Activated CD8-positive, alpha-beta T cell treated with anti-CD3 and anti-CD28 coated beads for 36 hours (primary cell): ENCODE results near the gene RPS4Y2. TPM values are rescaled to one million over a fixed set of nuclear protein-coding genes. Genes with fewer than 3 reads are reported as not detected.
A peak's percentile ranks its signal among the peaks of the same experiment; 100 is the strongest.

Experiments
- ATAC-seq: fragments of 200-7000 bp; cut with Tn5 transposase; one replicate; pipeline ENCODE4 v1.10.0; 2021; ENCODE audit warnings: mild to moderate bottlenecking, moderate library complexity
- CTCF ChIA-PET: fragments of 350-600 bp; sonication (Branson Sonifier 250); formaldehyde crosslinking; loops from one replicate; lab custom pipeline; 2021; ENCODE audit warnings: antibody characterized with exemption; lab: Charles Lee
- POLR2A ChIA-PET: fragments of 350-600 bp; sonication (Branson Sonifier 250); formaldehyde crosslinking; loops from one replicate; lab custom pipeline; 2021; ENCODE audit warnings: antibody characterized with exemption; lab: Charles Lee
- DNase-seq: peaks from one replicate; pipeline ENCODE4 v3.0.0-alpha.2; 2020
- H3K27ac Mint-ChIP-seq: one replicate; pipeline ENCODE4 v1.8.0; 2021; ENCODE audit warnings: mild to moderate bottlenecking, mixed read lengths
- H3K27me3 Mint-ChIP-seq: one replicate; pipeline ENCODE4 v1.8.0; 2021; ENCODE audit warnings: mixed read lengths
- H3K36me3 Mint-ChIP-seq: one replicate; pipeline ENCODE4 v1.8.0; 2021; ENCODE audit warnings: low read depth, mixed read lengths
- H3K4me1 Mint-ChIP-seq: one replicate; pipeline ENCODE4 v1.8.0; 2021; ENCODE audit warnings: low read depth, mixed read lengths
- H3K4me3 Mint-ChIP-seq: one replicate; pipeline ENCODE4 v1.8.0; 2021; ENCODE audit warnings: mild to moderate bottlenecking, moderate library complexity, mixed read lengths
- H3K9me3 Mint-ChIP-seq: one replicate; pipeline ENCODE4 v1.8.0; 2021; ENCODE audit warnings: mixed read lengths
- intact Hi-C: fragments of 100-400 bp; cut with micrococcal nuclease; formaldehyde crosslinking; loops from one replicate; pipeline ENCODE4 v1.10.0; 2022
- total RNA-seq, 2 experiments: library from RNA; stranded (reverse); gene quantifications; one replicate each; pipeline ENCODE4 v1.2.3, GENCODE V29; 2021
- TF ChIP-seq, protein P1 (sequence below): fragments of 200-600 bp; IDR thresholded peaks from one replicate; pipeline ENCODE4 v1.8.0; 2022; ENCODE audit warnings: antibody characterized with exemption, mild to moderate bottlenecking

The RPS4Y2 gene
- total RNA-seq, 2 experiments from 2014 or later: not detected

DNA sequence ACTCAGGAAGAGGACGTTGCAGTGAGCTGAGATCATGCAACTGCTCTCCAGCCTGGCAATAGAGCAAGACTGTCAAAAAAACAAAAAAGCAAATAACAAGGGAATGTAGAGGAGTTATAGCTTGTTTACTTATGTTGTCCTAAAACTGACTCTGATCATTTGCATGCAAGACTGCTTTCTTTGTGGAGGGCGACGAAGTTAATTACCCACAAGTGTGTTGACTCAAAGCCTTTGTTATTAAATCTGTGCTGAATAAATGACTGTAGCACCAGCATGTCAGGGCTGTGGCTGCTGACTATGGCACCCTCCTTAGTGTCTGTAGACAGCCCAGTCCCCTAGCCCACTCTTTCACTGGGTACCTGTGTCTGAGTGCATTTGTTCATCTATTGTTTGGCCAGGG is 50.3 kb downstream of the RPS4Y2 start:
- no peaks in the 10 kb centered on the region for H3K36me3 Mint-ChIP-seq
- H3K9me3 Mint-ChIP-seq: no peaks in the 10 kb centered on the region
- no peaks in the 10 kb centered on the region for H3K4me1 Mint-ChIP-seq
- H3K27ac Mint-ChIP-seq: no peak overlapping the region
- TF ChIP-seq, protein P1, sequence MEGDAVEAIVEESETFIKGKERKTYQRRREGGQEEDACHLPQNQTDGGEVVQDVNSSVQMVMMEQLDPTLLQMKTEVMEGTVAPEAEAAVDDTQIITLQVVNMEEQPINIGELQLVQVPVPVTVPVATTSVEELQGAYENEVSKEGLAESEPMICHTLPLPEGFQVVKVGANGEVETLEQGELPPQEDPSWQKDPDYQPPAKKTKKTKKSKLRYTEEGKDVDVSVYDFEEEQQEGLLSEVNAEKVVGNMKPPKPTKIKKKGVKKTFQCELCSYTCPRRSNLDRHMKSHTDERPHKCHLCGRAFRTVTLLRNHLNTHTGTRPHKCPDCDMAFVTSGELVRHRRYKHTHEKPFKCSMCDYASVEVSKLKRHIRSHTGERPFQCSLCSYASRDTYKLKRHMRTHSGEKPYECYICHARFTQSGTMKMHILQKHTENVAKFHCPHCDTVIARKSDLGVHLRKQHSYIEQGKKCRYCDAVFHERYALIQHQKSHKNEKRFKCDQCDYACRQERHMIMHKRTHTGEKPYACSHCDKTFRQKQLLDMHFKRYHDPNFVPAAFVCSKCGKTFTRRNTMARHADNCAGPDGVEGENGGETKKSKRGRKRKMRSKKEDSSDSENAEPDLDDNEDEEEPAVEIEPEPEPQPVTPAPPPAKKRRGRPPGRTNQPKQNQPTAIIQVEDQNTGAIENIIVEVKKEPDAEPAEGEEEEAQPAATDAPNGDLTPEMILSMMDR: no peak
- POLR2A ChIA-PET: no interaction called here
- no peak overlapping the region for H3K4me3 Mint-ChIP-seq
- ATAC-seq (no peak), DNase-seq (no peak)
- CTCF ChIA-PET: no interaction called here
- intact Hi-C loops: no loop called here
- H3K27me3 Mint-ChIP-seq: no peaks in the 10 kb centered on the region

DNA sequence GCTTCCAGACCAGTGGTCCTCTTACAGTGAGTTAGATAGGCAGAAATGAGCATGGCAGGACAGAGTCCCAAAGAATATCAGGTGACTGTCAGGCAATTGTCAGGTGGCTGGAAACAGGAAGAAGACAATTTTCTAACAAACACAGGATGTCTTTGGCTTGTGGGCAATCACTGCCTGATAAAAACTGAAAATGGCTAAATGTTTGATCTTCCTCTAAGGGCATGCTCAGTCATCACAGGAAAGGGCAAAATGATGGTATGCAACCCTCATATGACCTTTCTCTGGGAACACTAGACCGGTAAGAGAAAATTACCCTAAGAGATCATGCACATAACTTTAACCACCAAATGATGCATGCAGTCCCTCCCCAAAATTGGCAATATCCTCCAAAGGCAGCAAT is 57.6 kb downstream of the RPS4Y2 start:
- no peaks in the 10 kb centered on the region for H3K36me3 Mint-ChIP-seq
- peak overlapping the region; percentile 70 for H3K27ac Mint-ChIP-seq
- TF ChIP-seq, protein P1: no peak
- H3K4me1 Mint-ChIP-seq: peaks cover 13% of the 10 kb centered on the region
- no peaks in the 10 kb centered on the region for H3K9me3 Mint-ChIP-seq
- peak; percentile 14 for DNase-seq
- intact Hi-C loops: no loop called here
- H3K27me3 Mint-ChIP-seq: no peaks in the 10 kb centered on the region
- POLR2A ChIA-PET: no interaction called here
- peak; percentile 93 for ATAC-seq
- H3K4me3 Mint-ChIP-seq: no peak overlapping the region
- CTCF ChIA-PET: no interaction called here

DNA sequence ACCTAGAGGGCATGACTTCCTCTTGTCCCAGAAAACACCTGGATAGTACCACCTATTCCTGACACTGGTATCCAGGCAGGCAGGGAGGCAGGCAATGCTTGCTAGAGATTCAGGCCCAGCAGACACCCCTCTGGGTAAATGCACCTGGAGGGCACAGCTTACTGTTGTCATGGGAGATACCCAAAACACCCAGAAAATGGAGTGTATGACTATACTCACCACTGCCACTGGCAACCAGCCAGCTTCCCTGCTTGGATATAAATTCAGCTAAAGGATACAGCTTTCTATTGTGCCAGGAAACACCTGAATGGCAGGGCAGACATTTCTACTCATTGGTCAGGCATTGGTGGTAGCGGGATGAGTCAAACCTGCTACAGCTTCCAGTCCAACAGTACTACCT is 58.9 kb downstream of the RPS4Y2 start:
- intact Hi-C loops: no loop called here
- no peaks in the 10 kb centered on the region for H3K9me3 Mint-ChIP-seq
- no peaks in the 10 kb centered on the region for H3K27me3 Mint-ChIP-seq
- H3K4me1 Mint-ChIP-seq: peaks cover 13% of the 10 kb centered on the region
- H3K27ac Mint-ChIP-seq: no peak overlapping the region
- no peaks in the 10 kb centered on the region for H3K36me3 Mint-ChIP-seq
- DNase-seq: peak; percentile 35
- TF ChIP-seq, protein P1: no peak
- no peak for ATAC-seq
- POLR2A ChIA-PET: no interaction called here
- CTCF ChIA-PET: no interaction called here
- H3K4me3 Mint-ChIP-seq: no peak overlapping the region

DNA sequence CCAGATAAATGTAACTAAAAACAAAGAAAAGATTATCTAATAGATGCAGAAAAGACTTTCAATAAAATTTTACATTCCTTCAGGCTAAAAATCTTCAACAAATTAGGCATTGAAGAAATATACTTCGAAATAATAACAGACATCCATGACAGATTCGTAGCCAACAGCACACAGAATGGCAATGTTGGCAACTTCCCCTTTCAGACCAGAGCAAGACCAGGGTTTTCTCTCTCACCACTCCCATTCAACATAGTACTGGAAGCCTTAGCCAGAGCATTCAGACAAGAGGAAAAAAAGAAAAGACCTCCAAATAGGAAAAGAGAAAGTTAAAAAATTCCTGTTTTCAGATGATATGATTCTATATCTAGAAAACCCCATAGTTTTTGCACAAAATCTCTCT is 61.2 kb downstream of the RPS4Y2 start:
- DNase-seq: no peak
- ChIA-PET CTCF (no interaction called here), POLR2A (no interaction called here)
- Mint-ChIP-seq H3K36me3 (no peaks in the 10 kb centered on the region), H3K27me3 (no peaks in the 10 kb centered on the region), H3K27ac (no peak overlapping the region), H3K9me3 (no peaks in the 10 kb centered on the region), H3K4me3 (no peak overlapping the region), H3K4me1 (peaks cover 13% of the 10 kb centered on the region)
- intact Hi-C loops: no loop called here
- no peak for ATAC-seq
- TF ChIP-seq, protein P1: no peak

Other genes with a start within 250 kb of the RPS4Y2 start
- gene EIF1AY, start 180.3 kb upstream of the RPS4Y2 start, total RNA-seq: 10 to 100 TPM; 89.8 to 92.0 TPM